NCI-H128 (cell line): ENCODE data around the gene PPIE.
"Not testable (repeated sequence)": the region's sequence is repeated elsewhere in the genome, so short reads cannot be mapped to it uniquely, and the experiment has no call there.

ENCODE experiments used
- DNase-seq: peaks from one replicate; lab custom pipeline; 2025; ENCODE audit not compliant: unreplicated experiment; lab: John Stamatoyannopoulos, UW

PPIE gene

GRCh38 chr1:39757501-39757900 lies 18.8 kb downstream of the PPIE start:
- DNase-seq, result no peak

GRCh38 chr1:39758556-39759435 lies 20.1 kb downstream of the PPIE start:
- no peak for DNase-seq

GRCh38 chr1:39759436-39759726 lies 20.7 kb downstream of the PPIE start:
- no peak for DNase-seq

DNA sequence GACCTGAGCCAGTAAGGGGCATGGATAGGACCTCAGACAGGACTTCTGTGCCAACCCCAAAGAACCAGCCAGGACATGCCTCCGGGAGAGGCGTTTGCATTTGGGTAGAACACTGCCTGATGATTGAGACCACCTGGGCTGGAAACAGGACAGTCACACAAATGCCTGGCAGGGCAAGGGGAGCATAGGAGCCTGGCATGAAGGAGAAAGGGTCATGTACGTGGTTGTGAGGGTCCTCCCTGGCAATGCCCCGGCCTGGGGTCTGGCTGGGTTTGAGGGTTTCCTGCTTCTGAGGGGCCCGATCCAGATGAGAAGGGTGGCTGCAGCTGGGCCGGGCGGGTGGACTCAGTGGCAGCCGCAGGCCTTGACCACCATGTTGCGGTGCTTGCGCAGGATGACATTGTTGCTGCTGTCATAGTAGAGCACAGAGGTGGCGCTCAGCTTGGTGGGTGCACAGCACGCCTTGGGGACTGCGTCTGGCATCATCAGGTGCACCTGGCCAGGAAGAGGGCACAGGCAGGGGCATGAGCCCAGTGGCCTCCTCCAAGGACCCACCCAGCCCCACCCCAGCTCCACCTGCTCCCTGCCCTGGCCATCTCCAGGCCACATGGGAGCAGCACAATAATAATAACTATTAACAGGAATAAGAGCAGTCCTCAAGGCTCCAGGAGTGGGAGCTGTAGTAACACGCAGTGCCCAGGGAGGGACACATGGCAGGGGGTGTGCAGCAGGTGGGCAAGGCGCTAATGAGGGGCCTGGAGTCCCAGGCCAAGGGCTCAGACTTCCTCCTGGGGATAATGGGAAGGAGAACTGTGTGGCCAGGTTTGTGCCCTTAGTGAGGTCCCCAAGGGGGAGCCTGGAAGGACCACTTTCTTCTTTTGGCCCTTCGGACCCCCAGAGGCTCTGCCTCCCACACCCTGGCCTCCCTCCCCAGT lies 21.7 kb downstream of the PPIE start:
- DNase-seq, result no peak

DNA sequence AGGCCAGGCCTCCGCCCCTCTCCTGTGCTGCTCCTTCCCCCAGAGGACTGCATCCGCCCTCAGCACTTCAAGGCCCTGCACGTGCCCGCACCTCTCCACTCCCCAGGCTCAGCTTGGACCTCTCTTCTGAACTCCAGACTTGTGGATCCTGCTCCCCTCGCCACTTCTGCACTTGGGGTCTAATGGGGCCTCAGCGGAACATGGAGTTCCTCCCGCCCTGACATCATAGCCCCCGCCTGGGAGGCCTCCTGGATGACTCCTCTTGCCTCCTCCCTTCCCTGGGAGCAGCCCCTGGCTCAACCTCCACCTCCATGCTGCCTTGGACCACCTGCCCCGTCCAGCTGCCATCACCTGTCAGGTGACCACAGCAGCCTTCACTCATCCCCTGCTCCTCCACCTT lies 22.3 kb downstream of the PPIE start:
- DNase-seq, result no peak

DNA sequence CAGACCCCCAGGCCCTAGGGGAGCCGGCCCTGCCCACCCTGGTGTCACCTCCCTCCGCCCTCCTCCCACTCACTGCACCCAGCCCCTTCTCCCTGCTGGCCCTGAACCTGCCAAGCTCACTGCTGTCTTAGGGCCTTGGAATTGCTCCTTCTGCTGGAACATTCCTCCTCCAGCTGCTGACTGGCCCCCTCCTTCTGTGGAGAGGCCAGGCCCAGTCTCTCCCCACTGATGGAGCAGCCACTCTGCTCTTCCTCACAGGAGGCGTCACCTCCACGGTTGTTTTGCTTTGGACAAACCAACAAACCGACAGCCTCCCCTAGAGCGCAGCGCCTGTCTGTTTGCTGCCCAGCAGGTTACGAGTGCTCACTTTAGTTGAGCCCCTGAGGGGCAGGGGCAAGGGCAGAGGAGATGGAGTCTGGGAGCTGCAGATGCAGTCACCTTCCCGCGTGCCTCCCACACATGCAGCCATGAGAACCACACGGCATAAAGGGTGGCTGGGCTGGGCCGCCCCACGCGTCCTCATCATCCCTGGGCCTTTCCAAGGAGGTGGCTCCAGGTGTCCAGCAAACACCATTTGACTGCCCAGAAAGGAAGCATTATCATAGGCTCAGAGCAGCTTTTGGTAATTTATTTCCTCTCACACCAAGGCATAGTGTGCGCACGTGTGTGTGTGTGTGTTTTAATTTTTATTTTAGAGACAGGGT lies 23.0 kb downstream of the PPIE start:
- DNase-seq, result no peak

- no peak for DNase-seq
Observed at GRCh38 chr1:39762550-39763540, 24.2 kb downstream of the PPIE start.

- DNase-seq, result not testable (repeated sequence)
Observed at GRCh38 chr1:39763619-39764374, 25.1 kb downstream of the PPIE start.

DNA sequence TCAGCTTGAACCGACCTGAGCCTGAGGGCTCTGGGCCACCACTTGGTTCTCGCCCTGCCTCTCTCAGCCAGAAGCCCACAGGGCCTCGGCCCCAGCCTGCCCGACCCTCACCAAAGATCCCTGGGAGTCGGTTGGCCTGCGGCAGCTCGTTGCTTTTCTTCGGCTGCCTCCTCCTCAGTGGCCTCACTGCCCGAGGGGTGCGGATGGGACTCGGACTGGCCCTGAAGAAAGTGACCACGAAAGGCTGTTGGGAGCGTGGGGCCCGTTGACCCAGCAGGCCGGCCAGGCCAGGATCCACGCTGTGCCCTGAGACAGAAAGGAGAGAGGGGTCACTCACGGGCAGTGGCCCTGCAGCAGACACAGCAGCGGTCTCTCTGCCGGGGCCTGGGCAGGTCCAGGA lies 25.8 kb downstream of the PPIE start:
- DNase-seq, result not testable (repeated sequence)

GRCh38 chr1:39766466-39766865 lies 27.8 kb downstream of the PPIE start:
- not testable (repeated sequence) for DNase-seq

DNA sequence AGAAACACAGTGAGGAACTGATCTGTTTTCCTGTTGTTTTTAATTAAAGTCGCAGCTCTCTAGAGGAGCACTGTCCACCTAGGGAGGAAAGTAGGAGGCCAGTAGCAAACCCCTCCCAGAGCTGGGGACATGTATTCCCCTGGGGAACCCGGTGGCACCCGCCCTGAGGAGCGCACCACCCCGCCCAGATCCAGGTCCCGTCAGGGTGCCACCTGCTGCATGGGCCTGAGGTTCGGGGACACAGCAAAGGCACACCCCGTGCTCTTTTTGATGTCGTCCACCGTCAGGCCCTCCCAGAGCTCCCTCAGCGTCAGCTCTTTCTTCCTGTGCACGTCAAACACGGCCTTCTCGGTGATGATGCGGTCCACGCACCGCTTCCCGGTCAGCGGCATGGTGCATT lies 30.8 kb downstream of the PPIE start:
- not testable (repeated sequence) for DNase-seq

DNA sequence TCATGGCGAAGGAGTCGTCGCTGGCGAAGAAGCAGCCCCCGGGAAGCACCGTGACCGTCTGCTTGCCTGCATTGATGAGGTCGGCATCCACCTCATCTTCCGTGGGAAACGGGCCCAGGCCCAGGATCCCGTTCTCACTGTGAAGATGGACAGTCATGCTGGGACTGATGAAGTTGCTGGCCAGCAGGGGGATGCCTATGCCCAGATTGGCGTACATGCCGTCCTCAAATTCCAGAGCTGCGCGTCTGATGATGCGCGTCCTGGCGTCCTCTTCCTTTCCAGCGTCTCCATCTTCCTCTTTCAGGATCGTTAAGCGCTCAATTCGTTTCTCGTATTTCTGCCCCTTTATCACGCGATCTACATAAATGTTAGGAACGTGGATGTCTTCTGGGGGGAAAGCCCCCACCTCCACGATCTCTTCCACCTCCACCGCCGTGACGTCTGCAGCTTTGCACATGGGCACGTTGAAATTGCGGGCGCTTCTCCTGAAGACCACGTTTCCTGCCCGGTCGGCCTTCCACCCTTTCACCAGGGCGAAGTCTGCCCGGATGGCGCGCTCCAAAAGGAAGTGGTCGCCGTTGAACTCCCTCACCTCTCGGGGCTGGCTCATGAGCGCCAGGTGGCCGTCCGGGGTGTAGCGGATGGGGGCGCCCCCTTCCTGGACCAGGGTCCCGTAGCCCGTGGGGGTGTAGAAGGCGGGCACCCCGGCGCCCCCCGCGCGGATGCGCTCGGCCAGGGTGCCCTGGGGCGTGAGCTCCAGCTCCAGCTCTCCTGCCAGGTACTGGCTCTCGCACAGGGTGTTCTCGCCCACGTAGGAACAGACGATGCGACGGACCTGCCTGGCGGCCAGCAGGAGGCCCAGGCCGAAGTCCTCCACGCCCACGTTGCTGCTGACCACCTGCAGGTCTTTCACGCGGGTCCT lies 31.7 kb downstream of the PPIE start:
- DNase-seq, result not testable (repeated sequence)

DNA sequence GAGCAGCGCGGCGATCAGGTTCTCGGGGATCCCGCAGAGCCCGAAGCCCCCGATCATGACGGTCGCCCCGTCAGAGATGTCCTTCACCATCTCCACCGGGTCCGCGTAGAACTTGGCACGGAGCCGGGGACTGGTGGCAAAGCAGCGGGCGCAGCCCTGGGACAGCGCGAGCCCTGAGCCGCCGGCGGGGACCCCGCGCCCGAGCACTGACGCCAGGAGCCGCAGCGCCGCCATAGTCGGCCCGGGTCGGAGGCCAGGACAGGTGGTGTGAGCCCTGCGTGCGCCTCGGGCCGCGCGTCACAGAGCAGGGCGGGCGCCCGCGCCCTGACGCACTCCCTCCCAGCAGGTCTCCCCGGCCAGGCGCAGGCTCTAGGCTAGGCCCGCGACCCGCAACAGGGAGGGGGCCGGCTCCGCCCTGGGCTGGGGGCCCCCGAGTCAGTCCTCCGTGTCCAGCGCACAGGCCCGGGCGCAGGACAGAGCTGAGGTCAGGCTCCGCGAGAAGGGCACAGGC lies 32.4 kb downstream of the PPIE start, which contains the start of gene OXCT2:
TSS of gene OXCT2 (minus strand) at position 327 of the 511 bp plus-strand sequence. CDS start at position 234, 93 bp downstream.
- not testable (repeated sequence) for DNase-seq

DNA sequence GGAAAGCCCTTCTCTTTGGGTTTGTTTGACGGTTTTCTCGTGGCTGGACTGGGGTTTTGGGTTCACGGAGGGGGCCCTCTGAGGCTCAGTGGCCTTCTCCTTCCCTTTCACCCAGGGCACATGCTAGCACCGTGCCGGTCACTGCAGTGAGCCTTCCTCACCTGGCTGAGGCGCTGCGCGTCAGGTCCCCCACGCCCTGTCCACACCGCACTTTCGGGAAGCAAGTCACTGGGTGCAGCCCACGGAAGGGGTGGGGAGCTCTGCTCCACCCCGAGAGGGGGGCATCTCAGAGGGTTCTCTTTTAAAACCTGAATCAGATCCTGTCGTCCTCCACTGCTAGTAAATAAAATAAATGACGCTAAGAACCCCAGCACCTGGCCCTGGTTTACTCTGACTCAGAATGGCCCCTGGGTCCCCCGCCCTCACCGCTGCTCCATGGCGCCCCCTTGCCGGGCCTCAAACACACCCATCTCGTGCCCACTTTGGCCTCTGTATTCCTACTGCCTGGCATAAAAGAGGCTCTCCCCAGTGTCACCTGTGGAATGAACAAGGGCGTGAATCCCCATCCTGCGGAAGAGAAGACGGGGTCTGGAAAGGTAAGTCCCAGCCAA lies 34.8 kb downstream of the PPIE start:
- not testable (repeated sequence) for DNase-seq

DNA sequence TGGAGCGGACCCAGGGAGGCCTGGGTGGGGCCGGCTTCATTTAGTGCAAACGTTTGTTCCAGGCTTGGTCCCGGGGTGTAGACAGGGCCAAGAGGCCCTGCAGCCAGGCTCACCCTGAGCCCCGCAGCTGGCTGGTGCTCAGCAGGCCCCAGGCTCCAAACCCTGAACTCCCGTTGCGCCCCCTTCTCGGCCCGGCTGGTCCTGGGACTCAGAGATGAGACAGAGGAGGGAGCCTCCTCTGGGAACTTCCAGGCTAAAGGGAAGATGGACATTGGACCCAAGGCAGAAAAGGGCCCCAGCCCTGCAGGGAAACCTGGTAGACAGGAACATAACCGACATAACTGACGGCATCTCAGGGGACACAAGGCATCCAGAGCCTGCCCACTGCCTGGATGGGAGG lies 36.5 kb downstream of the PPIE start:
- DNase-seq, result not testable (repeated sequence)

DNA sequence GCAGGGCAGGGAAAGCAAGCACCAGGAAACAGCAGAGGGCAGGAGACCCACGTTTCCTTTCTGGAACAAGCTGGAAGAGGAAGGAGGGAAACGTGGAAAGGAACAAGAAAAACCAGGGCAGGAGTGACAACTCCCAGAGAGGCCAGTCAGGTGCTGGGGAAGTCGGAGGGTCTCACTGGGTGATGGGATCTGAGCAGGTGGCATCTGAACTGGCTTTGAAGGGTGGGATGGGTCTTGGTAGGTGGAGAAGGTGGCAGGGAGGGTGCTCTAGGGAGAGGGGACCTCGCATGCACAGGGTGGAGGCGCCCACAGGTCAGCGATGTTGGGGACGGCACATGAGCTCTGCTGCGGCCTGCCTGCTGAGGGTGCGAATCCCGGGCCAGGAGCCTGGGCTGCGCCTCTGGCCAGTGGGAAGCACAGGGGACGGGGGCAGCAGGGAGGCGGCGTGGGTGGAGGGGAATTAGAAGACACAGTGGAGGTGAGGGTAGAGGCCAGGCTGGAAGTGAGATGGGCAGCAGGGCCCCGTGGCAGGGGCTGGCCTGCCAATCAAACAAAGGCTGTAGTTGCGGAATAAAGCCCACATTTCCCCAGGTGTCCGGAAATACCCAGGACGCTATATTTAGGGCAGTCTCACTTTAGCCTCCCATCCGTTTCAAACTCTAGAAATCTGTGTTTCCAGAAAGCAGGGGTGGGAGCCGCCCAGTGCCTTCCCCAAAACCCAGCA lies 37.2 kb downstream of the PPIE start:
- DNase-seq, result not testable (repeated sequence)

- no peak for DNase-seq
Observed at GRCh38 chr1:39776400-39776713, 37.7 kb downstream of the PPIE start.
